ENCODE measurements around the gene DIS3L2. TPM values are rescaled to one million over a fixed set of nuclear protein-coding genes. Genes with fewer than 3 reads are reported as not detected.

The DIS3L2 gene
- total and polyA plus RNA-seq, 8 donors: 25.2 to 43.4 (median 36.3) TPM

DNA sequence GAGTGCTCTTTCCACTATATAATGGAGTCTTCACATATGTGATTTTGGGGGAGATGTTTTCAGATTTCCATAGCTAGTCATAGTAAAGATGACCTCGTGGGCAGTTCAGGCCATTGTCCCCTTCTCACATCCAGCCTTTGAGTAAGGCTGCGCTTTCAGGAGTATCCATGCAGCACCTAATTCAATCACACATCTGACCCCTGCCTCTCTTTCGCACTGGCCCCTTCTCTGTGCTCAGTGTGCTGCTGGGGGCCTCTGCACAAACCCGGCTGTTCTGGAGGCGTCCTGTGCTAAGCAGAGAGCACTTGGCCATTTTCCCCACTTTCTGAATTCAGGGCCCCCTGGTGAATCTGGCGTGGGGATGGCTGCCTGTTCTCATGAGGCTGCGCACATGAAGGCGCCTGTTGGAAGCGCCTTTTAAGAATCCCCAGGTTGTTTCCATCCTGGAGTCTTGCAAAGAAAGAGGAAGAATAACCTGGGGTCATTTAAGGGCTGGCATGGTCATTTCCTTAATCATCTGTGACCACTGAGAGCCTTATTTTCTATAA is 321.1 kb downstream of the DIS3L2 start:
- TF ChIP-seq, protein P1, sequence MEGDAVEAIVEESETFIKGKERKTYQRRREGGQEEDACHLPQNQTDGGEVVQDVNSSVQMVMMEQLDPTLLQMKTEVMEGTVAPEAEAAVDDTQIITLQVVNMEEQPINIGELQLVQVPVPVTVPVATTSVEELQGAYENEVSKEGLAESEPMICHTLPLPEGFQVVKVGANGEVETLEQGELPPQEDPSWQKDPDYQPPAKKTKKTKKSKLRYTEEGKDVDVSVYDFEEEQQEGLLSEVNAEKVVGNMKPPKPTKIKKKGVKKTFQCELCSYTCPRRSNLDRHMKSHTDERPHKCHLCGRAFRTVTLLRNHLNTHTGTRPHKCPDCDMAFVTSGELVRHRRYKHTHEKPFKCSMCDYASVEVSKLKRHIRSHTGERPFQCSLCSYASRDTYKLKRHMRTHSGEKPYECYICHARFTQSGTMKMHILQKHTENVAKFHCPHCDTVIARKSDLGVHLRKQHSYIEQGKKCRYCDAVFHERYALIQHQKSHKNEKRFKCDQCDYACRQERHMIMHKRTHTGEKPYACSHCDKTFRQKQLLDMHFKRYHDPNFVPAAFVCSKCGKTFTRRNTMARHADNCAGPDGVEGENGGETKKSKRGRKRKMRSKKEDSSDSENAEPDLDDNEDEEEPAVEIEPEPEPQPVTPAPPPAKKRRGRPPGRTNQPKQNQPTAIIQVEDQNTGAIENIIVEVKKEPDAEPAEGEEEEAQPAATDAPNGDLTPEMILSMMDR (IDR thresholded peaks at IDR 0.05): no peak
- no peaks in the 10 kb centered on the region for H3K36me3 ChIP-seq
- no peaks in the 10 kb centered on the region for H3K27me3 ChIP-seq
- intact Hi-C loops (cut with DNase I): no loop called here
- no peak overlapping the region for H3K27ac ChIP-seq
- DNase-seq (no peak), ATAC-seq (no peak)
- H3K9me3 ChIP-seq: peaks cover 0 to 1% of the 10 kb centered on the region in 2 donors
- H3K4me1 ChIP-seq: no peaks in the 10 kb centered on the region
- H3K4me3 ChIP-seq: no peak overlapping the region

DNA sequence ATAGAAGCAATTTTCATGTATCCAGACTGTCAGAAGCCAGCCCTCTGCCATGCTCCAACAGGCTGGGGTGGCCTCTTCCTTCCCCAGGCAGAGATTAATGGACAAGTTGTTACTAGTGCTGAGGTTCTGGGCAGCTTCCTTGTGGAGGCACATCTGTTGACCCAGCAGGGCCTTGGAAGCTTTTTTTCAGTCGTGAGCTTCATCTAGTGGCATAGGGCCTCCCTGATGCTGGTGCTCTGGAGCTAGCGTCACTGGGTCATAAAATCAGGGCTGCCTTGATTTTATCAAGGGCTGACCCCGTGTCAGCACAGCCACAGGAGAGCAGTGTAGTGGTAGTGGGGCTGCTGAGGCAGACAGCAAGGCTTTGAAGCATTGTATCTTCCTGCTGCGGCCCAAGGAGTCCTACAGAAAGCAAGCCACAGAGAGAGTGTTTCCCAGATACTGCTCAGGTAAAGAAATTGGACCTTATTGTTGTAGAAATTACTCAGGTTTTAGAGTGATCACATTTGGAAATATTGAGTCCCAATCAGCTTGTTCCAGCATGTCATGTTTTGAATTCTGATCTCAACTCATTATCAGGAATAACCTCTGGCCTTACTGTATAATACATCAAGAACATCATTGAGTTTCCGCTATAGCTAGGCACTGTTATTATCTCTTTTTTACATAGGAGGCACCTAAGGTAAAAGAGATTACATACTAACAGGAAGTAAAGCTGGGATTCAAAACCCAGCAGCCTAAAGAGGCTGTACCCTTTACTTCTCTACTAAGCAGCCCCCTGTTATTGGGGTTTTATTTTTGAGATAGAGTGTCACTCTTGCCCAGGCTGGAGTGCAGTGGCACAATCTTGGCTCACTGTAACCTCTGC is 324.7 kb downstream of the DIS3L2 start:
- H3K27me3 ChIP-seq: no peaks in the 10 kb centered on the region
- TF ChIP-seq, protein P1 (IDR thresholded peaks at IDR 0.05): no peak
- no peaks in the 10 kb centered on the region for H3K4me1 ChIP-seq
- H3K9me3 ChIP-seq: no peaks in the 10 kb centered on the region
- no peak overlapping the region for H3K27ac ChIP-seq
- intact Hi-C loops (cut with DNase I): no loop called here
- no peaks in the 10 kb centered on the region for H3K36me3 ChIP-seq
- ATAC-seq (no peak), DNase-seq (no peak)
- H3K4me3 ChIP-seq: no peak overlapping the region

DNA sequence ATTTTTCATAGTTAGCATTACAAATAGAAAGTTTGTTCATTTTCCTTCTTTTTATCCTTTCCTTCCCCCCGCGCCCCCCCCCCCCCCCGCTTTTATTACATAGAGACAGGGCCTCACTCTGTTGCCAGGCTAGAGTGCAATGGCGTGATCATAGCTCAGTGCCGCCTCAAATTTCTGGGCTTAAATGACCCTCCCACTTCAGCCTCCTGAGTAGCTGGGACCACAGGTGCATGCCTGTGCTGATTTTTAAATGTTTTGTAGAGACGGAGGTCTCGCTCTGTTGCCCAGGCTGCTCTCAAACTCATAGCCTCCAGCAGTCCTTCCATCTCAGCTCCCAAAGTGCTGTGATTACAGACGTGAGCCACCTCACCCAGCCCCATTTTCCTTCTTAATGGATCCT is 325.8 kb downstream of the DIS3L2 start:
- no peak for ATAC-seq
- TF ChIP-seq, protein P1 (IDR thresholded peaks at IDR 0.05): no peak
- DNase-seq: no peak
- H3K36me3 ChIP-seq: no peaks in the 10 kb centered on the region
- no peaks in the 10 kb centered on the region for H3K9me3 ChIP-seq
- H3K4me3 ChIP-seq: no peak overlapping the region
- intact Hi-C loops (cut with DNase I): no loop called here
- no peak overlapping the region for H3K27ac ChIP-seq
- no peaks in the 10 kb centered on the region for H3K27me3 ChIP-seq
- H3K4me1 ChIP-seq: no peaks in the 10 kb centered on the region

DNA sequence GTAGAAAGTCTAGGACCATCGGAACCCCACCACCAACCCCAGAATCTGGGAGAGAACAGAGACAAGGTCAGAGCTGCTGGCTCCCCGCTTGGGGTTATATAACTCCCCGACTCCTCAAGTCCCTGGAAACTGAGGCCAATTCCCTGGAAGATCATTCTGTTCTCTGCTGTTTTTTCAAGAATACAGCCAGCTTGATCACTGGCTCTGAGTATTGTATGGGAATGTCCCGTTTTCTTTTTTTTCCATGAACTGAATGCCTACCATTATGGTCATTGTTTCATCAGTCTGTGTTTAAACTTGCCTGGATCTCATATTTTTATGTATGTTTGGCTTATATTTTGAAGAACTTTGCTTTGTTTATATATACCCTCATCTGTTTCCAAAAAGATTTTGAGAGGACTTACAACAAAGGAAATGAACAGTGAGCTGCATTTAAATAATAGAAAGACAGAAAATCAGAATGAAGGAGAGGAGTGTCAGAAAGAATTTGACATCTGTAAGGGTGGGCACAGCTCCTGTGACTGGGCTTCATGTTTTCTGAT is 327.0 kb downstream of the DIS3L2 start:
- H3K27ac ChIP-seq: no peak overlapping the region
- ATAC-seq (no peak), DNase-seq (peak in 1 of 4 donors; percentile 19)
- no peaks in the 10 kb centered on the region for H3K27me3 ChIP-seq
- intact Hi-C loops (cut with DNase I): no loop called here
- H3K9me3 ChIP-seq: no peaks in the 10 kb centered on the region
- H3K4me1 ChIP-seq: no peaks in the 10 kb centered on the region
- no peak overlapping the region for H3K4me3 ChIP-seq
- TF ChIP-seq, protein P1 (IDR thresholded peaks at IDR 0.05): no peak
- no peaks in the 10 kb centered on the region for H3K36me3 ChIP-seq

DNA sequence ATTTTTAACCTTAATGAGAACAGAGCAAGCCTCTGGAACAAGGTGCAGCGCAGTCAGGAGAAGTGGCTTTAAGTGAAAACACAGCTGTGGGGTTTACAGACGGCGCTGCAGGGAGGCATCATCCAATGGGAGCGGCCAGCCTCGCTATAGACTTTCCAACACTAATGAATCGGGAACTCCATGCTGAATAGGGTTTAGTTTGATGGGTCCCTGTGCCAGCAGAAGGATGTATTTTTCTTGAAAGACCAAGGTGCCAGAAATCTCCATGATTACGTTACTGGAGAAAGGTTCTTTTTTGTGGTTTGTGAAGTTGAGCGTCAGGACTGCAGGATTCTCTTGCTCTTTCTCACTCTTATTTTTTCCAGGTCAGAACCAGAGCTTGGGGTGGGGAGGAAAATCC is 329.2 kb downstream of the DIS3L2 start:
- no peaks in the 10 kb centered on the region for H3K27me3 ChIP-seq
- no peak for DNase-seq
- H3K27ac ChIP-seq: no peak overlapping the region
- H3K4me3 ChIP-seq: no peak overlapping the region
- H3K36me3 ChIP-seq: no peaks in the 10 kb centered on the region
- no peaks in the 10 kb centered on the region for H3K4me1 ChIP-seq
- TF ChIP-seq, protein P1 (IDR thresholded peaks at IDR 0.05): no peak
- H3K9me3 ChIP-seq: no peaks in the 10 kb centered on the region
- ATAC-seq: no peak
- intact Hi-C loops (cut with DNase I): no loop called here
